Activated CD8-positive, alpha-beta memory T cell treated with anti-CD3 and anti-CD28 coated beads, Interleukin-2, amount 10 ng/mL, durations not matched to agents 7 days and 5 days (primary cell): ENCODE measurements around the gene IL17REL. TPM values are rescaled to one million over a fixed set of nuclear protein-coding genes. Genes with fewer than 3 reads are reported as not detected.

Experiments used
- ATAC-seq: fragments of 150-1000 bp; cut with Tn5 transposase; one replicate; pipeline ENCODE4 v1.10.0; 2021; ENCODE audit warnings: moderate library complexity
- CTCF ChIA-PET: fragments of 350-600 bp; sonication (Branson Sonifier 250); formaldehyde crosslinking; loops from one replicate; lab custom pipeline; 2021; ENCODE audit warnings: antibody characterized with exemption; lab: Charles Lee
- DNase-seq: peaks from one replicate; pipeline ENCODE4 v3.0.0-alpha.2; 2020
- H3K27ac Mint-ChIP-seq: one replicate; pipeline ENCODE4 v1.8.0; 2021; ENCODE audit warnings: mild to moderate bottlenecking, mixed read lengths
- H3K27me3 Mint-ChIP-seq: one replicate; pipeline ENCODE4 v1.8.0; 2021; ENCODE audit warnings: mixed read lengths
- H3K36me3 Mint-ChIP-seq: one replicate; pipeline ENCODE4 v1.8.0; 2021; ENCODE audit warnings: mild to moderate bottlenecking, mixed read lengths
- H3K4me1 Mint-ChIP-seq: one replicate; pipeline ENCODE4 v1.8.0; 2021; ENCODE audit warnings: mixed read lengths
- H3K4me3 Mint-ChIP-seq: one replicate; pipeline ENCODE4 v1.8.0; 2021; ENCODE audit warnings: mild to moderate bottlenecking, moderate library complexity, mixed read lengths
- H3K9me3 Mint-ChIP-seq: one replicate; pipeline ENCODE4 v1.8.0; 2022; ENCODE audit warnings: low read depth, mixed read lengths
- total RNA-seq, 2 experiments: library from RNA; stranded (reverse); gene quantifications; one replicate each; pipeline ENCODE4 v1.2.3, GENCODE V29; 2021

IL17REL gene
- total RNA-seq = under 1 TPM in 1 of 2 experiments, not detected in 1; 0.05 TPM

DNA sequence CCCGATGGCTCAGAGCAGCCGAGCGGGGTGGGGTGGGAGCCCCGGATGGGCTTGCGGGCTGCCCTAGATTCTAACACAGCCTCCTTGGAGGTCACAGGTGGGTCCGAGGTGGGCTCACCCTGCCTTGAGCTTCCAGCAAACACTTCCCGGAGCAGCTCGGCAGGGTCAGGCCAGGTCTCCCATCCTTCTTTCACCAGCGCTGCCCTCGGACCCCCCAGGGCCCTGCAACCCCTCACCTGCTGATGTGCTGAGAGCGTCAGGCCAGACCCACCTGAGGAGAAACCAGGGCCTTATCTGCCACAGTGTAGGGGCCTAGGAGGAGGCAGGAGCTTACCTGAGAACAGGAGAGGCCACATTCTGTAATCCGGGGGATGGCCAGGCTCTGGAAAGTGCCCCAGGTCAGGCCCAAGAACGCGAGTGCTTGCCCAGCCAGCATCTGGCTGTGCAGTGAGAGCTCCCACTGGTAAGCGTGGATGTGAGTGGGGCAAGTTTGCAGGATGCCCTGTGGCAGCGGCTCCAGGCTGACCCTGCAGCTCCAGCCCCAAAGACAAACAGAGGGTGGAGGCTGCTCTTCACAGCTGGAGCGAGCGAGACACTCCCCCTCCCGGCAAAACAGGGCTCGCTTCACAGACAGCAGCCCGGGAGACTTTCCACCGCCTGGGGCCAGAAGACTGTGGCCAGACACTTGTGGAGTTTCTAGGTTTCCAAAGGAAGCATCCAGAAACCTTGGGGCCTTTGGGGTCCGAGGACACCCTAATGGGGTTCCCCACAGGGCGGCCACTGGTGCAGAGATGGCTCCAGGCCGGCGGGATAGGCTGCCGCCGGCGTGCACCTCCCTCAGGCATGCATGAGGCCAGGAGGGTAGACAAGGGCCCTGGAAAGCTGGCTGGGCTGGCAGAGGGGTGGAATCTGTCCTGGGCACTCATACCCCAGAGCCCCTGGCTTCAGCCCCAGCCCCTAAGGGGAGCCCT lies at the start of gene IL17REL:
Gene IL17REL (minus strand): TSS at position 555 of the 971 bp plus-strand sequence. CDS start 119 bp downstream, at position 436.
- no peak within 1 kb of the TSS for H3K4me3 Mint-ChIP-seq
- peaks cover 11% of the 10 kb centered on the region for H3K27me3 Mint-ChIP-seq
- ATAC-seq (no peak), DNase-seq (no peak)
- H3K4me1 Mint-ChIP-seq = peaks cover 22% of the 10 kb centered on the region
- H3K36me3 Mint-ChIP-seq = no peaks in the 10 kb centered on the region
- H3K27ac Mint-ChIP-seq = no peak within 1 kb of the TSS
- CTCF ChIA-PET = interaction anchor here (1.3 to 1.4 kb wide), 2 partner anchors 18 to 19 kb away, joined by 4 read pairs; no protein-coding TSS in a partner anchor
- no peaks in the 10 kb centered on the region for H3K9me3 Mint-ChIP-seq

GRCh38 chr22:50061824-50062355 lies 49.3 kb upstream of the IL17REL start:
- no peaks in the 10 kb centered on the region for H3K36me3 Mint-ChIP-seq
- no peak overlapping the region for H3K27ac Mint-ChIP-seq
- H3K27me3 Mint-ChIP-seq = peaks cover 19% of the 10 kb centered on the region
- DNase-seq (no peak), ATAC-seq (no peak)
- no peak overlapping the region for H3K4me3 Mint-ChIP-seq
- H3K4me1 Mint-ChIP-seq = no peaks in the 10 kb centered on the region
- no peaks in the 10 kb centered on the region for H3K9me3 Mint-ChIP-seq
- CTCF ChIA-PET = no interaction called here

DNA sequence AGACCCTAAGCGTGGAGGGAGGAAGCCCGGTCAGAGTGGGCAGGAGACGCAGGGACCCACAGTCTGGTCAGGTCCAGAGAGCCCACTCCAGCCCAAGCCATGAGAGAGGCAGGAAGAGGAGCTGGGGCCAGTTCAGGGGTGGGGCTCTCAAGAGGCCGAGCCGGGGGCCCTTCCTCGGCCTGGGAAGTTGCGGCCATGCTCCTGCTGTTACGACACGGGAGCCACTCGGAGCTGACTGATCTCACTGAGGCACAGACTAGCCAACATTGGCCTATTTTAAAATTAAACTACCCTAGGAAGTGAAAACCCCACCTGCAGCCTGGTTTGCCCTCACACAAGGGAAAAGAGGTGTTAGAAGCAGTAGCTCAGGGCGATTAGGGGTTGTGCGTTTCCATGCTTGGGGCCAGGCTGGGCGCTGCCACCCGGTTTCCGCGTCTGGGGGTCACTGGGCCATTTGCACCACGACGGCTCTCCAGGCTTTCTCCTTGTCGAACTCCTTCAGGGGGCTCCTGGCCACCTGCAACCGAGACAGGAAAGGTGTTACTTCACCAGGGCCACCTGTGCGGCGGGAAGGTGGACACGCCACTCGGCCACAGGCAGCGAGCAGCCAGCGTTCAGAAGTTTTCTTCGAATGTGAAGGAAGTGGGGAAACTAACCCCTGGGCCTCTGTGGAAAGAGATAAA lies 48.7 kb upstream of the IL17REL start:
- peaks cover 19% of the 10 kb centered on the region for H3K27me3 Mint-ChIP-seq
- no peak overlapping the region for H3K4me3 Mint-ChIP-seq
- DNase-seq (no peak), ATAC-seq (no peak)
- H3K27ac Mint-ChIP-seq = no peak overlapping the region
- no peaks in the 10 kb centered on the region for H3K9me3 Mint-ChIP-seq
- CTCF ChIA-PET = no interaction called here
- H3K36me3 Mint-ChIP-seq = no peaks in the 10 kb centered on the region
- no peaks in the 10 kb centered on the region for H3K4me1 Mint-ChIP-seq

- no peaks in the 10 kb centered on the region for H3K36me3 Mint-ChIP-seq
- DNase-seq (no peak), ATAC-seq (no peak)
- peaks cover 21% of the 10 kb centered on the region for H3K27me3 Mint-ChIP-seq
- no peaks in the 10 kb centered on the region for H3K9me3 Mint-ChIP-seq
- CTCF ChIA-PET = no interaction called here
- H3K4me1 Mint-ChIP-seq = no peaks in the 10 kb centered on the region
- H3K4me3 Mint-ChIP-seq = no peak overlapping the region
- H3K27ac Mint-ChIP-seq = no peak overlapping the region
Measured at GRCh38 chr22:50060441-50061140, 48.0 kb upstream of the IL17REL start.

- no peaks in the 10 kb centered on the region for H3K9me3 Mint-ChIP-seq
- no peak overlapping the region for H3K4me3 Mint-ChIP-seq
- H3K4me1 Mint-ChIP-seq = no peaks in the 10 kb centered on the region
- no peak for DNase-seq
- no peak for ATAC-seq
- H3K36me3 Mint-ChIP-seq = no peaks in the 10 kb centered on the region
- H3K27me3 Mint-ChIP-seq = peaks cover 23% of the 10 kb centered on the region
- H3K27ac Mint-ChIP-seq = no peak overlapping the region
- CTCF ChIA-PET = no interaction called here
Measured at GRCh38 chr22:50059881-50060262, 47.3 kb upstream of the IL17REL start.

DNA sequence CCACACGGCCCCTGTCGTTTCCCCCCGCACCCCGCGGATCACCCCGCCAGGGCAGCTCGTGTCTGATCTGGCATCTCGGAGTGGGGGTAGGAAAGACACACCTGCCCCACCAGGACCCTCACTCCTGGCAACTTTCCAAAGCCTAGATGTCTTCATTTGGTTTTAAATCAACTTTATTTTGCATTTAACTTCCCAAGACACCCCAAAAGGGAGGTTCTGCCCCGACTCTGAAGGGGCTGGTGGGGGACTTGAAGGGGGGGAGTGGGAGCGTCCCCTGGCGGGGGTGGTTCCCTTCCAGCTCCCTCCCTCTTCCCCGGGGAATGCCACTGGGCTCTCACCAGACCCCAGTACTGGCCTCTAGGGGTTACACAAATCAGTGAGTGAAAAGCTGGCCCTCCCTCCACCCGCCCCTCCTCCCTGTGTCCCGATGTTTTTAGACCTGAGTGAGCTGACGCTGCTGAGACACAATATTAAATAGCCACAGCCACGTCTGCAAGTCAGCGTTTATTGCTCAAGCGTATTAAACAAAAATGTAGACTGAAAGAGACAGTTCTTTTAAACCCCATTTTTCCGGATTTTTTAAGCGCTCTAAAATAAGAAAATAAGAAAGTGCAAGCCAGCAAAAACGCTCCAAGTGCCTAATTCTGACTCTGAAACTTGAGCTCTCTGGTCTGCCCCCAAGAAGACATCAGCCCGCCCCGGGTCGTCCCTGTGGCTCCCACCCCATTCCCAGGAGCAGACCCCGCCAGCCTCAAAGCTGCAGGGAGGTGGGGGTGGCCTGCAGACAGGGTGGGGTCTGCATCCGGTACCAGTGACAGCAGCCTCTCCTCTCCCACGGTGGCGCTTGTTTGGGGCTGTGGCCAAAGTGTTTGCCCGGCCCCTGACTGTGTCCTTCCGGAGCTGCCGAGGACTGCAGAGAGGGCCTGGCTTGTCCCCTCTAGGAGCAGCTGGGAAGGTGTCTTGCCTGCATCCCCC lies 46.6 kb upstream of the IL17REL start:
- Mint-ChIP-seq H3K4me3 (no peak overlapping the region), H3K36me3 (no peaks in the 10 kb centered on the region), H3K4me1 (no peaks in the 10 kb centered on the region), H3K27ac (no peak overlapping the region), H3K9me3 (no peaks in the 10 kb centered on the region), H3K27me3 (peaks cover 23% of the 10 kb centered on the region)
- DNase-seq (no peak), ATAC-seq (no peak)
- CTCF ChIA-PET = no interaction called here

GRCh38 chr22:50058061-50058905 lies 45.7 kb upstream of the IL17REL start, which contains the start of gene TTLL8:
Gene TTLL8 (minus strand): TSS chr22:50058298.
- peak; percentile 20 for ATAC-seq
- DNase-seq = no peak
- Mint-ChIP-seq H3K27ac (no peak within 1 kb of the TSS), H3K27me3 (peaks cover 23% of the 10 kb centered on the region), H3K4me3 (no peak within 1 kb of the TSS), H3K36me3 (no peaks in the 10 kb centered on the region), H3K9me3 (peaks cover 2% of the 10 kb centered on the region), H3K4me1 (no peaks in the 10 kb centered on the region)
- CTCF ChIA-PET = no interaction called here

DNA sequence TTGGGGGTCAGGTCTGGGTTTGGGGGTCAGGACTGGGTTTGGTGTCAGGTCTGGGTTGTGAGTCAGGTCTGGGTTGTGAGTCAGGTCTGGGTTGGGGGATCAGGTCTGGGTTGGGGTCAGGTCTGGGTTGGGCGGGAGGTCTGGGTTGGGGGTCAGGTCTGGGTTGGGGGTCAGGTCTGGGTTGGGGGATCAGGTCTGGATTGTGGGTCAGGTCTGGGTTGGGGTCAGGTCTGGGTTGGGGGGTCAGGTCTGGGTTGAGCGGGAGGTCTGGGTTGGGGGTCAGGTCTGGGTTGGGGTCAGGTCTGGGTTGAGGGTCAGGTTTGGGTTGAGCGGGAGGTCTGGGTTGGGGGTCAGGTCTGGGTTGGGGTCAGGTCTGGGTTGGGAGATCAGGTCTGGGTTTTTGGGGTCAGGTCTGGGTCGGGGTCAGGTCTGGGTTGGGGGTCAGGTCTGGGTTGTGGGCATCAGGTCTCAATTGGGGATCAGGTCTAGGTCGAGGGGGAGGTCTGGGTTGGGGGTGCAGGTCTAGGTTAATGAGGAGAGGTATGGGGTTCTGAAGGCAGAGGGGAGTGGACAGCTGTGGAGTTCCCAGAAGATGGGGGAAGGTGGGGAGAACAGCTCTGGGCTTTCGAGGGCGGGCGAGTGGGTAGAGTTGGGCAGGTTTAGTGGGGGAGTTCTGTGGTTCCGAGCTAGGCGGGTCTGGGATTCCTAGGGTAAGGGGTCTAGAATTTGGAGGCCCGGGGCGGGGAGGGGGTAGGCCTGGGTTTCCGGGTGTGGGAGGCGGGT lies 44.9 kb upstream of the IL17REL start:
- CTCF ChIA-PET = no interaction called here
- H3K27me3 Mint-ChIP-seq = peaks cover 23% of the 10 kb centered on the region
- no peaks in the 10 kb centered on the region for H3K36me3 Mint-ChIP-seq
- H3K27ac Mint-ChIP-seq = no peak overlapping the region
- ATAC-seq (no peak), DNase-seq (no peak)
- H3K9me3 Mint-ChIP-seq = peaks cover 2% of the 10 kb centered on the region
- H3K4me3 Mint-ChIP-seq = no peak overlapping the region
- no peaks in the 10 kb centered on the region for H3K4me1 Mint-ChIP-seq

DNA sequence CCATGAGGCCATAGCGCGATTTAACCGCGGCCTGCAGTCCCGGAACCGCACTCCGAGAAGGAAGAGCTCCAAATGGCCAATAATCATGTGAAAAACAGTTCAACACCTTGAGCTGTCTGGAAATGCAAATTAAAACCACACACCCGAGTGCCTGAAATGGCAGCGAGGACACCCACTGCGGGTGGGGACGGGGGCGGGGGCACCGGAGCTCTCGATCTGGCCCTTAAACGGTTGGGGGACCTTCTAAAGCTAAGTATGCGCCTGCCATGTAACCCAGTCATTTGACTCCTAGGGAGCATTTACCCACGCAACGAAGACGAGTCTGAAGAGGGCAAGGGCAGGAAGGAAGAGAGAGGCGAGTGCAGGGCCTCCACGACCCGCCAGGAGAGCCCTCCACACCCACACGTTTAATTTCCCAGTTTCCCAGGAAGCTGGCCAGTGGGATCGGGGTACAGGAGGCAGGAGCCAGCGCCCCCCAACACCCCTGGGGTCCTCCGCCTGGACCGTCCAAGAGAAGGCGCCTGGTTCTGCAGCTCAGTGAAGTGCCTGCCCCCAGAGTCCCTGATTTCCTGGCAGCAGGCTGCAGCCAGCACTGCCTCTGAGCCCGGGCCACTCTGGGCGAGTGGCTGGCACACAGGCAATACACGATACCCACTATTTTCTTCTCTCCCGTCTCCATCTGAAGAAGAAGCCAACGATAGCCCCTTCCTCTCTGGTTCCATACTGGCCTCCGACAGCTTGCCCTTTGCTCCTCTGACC lies 43.8 kb upstream of the IL17REL start:
- CTCF ChIA-PET = interaction anchor here (1.3 kb wide), 1 partner anchor 29 kb away, joined by 3 read pairs; the partner anchor contains the start of gene MLC1
- no peak for DNase-seq
- Mint-ChIP-seq H3K9me3 (peaks cover 2% of the 10 kb centered on the region), H3K27ac (no peak overlapping the region), H3K36me3 (no peaks in the 10 kb centered on the region), H3K4me3 (no peak overlapping the region), H3K4me1 (no peaks in the 10 kb centered on the region), H3K27me3 (peaks cover 28% of the 10 kb centered on the region)
- no peak for ATAC-seq

GRCh38 chr22:50053861-50054260 lies 41.3 kb upstream of the IL17REL start:
- DNase-seq (no peak), ATAC-seq (no peak)
- Mint-ChIP-seq H3K27me3 (peaks cover 18% of the 10 kb centered on the region), H3K9me3 (peaks cover 2% of the 10 kb centered on the region), H3K36me3 (no peaks in the 10 kb centered on the region), H3K27ac (no peak overlapping the region), H3K4me1 (no peaks in the 10 kb centered on the region), H3K4me3 (no peak overlapping the region)
- CTCF ChIA-PET = no interaction called here
